ENCODE data around the gene CTAG1B.
"Not testable (repeated sequence)": the region's sequence is repeated elsewhere in the genome, so short reads cannot be mapped to it uniquely, and the experiment has no call there.

CTAG1B gene

DNA sequence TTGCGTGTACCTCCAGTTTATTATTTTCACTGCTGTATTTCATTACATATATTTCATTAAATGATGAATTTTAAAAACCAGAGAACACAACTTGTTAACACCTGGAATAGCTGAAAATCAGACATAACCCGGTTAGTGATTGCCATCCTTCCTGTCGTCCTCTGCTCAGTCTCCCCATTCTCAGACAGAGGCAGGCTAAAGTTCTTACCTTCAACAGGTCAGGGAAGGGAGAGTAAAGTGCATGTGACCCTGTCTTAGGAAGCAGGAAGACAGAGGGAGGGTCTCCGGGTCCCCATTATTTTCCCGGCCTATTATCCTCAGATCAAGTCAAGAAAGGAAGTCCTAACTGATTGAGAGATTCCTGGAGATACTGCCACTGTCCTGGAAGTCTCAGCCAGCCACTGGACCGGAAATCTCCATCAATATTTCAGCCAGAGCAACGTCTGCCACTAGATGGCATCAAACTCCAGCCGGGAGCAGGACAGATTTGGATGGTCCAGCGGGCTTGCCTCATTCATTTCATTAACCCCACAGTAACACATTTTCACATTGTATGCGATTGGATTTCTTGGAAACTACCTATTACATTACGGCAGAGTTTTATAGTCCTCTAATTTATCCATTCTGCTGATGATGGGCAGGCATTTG lies 1.8 kb upstream of the CTAG1B start:
- DNase-seq, result not testable (repeated sequence)

GRCh38 chrX:154613586-154613985 lies 5.5 kb downstream of the CTAG1B start:
- DNase-seq, result not testable (repeated sequence)

GRCh38 chrX:154611146-154611545 lies 7.9 kb downstream of the CTAG1B start:
- DNase-seq, result not testable (repeated sequence)

DNA sequence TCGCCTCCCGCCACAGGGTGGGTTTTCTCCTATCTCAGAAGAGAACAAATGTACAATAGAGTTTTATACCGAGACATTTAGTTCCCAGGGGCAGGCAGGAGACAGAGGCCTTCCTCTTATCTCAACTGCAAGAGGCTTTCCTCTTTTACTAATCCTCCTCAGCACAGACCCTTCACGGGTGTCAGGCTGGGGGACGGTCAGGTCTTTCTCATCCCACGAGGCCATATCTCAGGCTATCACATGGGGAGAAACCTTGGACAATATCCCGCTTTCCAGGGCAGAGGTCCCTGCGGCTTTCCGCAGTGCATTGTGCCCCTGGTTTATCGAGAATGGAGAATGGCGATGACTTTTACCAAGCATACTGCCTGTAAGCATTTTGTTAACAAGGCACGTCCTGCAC lies 10.3 kb downstream of the CTAG1B start:
- not testable (repeated sequence) for DNase-seq

DNA sequence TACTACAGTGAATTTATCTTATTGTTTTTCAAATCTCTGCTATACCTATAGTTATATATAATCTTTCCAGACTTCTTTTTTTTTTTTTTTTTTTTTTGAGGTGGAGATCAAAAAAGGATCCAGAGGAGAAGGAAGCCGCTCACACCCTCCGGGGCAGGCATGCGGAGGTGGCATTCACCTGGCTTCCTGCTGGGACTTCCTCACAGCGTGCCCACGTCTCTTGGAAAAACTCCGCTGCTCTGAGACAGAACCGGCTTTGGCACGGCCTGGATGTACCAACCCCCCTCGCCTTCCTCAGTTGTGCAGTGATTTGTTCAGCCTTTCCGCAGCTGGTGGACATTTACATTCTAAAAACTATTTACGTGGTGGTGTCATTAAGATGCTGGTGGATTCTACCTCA lies 11.1 kb downstream of the CTAG1B start:
- DNase-seq, result not testable (repeated sequence)

DNA sequence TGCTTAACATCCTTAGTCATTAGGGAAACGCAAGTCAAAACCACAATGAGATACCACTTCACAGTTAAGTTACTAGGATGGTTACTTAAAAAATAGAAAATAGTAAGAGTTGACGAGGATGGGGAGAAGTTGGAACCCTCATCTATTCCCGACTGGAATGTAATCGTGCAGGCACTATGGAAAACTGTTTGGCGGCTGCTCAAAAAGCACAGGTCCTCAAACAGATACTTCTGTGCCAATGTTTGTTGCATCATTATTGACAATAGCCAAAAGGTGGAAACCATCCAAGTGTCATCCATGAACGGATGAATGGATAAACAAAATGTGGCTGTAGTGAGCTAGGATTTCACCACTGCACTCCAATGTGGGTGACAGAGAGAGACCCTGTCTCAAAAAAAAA lies 11.7 kb downstream of the CTAG1B start:
- DNase-seq, result no peak

DNA sequence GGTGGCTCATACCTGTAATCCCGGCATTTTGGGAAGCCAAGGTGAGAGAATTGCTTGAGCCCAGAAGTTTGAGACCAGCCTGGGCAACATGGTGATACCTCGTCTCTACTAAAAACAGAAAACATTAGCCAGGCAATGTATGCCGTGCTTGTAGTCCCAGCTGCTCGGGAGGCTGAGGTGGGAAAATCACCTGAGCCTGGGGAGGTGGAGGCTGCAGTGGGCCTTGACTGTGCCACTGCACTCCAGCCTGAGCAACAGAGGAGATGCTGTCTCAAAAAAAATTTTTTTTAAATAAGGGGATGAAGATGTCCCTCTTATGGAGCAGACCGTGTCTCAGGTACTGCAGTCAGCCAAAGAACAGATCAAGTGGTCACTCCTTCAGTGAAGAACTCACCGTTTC lies 13.5 kb downstream of the CTAG1B start:
- DNase-seq, result no peak

- DNase-seq, result no peak
Measured at GRCh38 chrX:154603438-154604430, 15.3 kb downstream of the CTAG1B start.

DNA sequence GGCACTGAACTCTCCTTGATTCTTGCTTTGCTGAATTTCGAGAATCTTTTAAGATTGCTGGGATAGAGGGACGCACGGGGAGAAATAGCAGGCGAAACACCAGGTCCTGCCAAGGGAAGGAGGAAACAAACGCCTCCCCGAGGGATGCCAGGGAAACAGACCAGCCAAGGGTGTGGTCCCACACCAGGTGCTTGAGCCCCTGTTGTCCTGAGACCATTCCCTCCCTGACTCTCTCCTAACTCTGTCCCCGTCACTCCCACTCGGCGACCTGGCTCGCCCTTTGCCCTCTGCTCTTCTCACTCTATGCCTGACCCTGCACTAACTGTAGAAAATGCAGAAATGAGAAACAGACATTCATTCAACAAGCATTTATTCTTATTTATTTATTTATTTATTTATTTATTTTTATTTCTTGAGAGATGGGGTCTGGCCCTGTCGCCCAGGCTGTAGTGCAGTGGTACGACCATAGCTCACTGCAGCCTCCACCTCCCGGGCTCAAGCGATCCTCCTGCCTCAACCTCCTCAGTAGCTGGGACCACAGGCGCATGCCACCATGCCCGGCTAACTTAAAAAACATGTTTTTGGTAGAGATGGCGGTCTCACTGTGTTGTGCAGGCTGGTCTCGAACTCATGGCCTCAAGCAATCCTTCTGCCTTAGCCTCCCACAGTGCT lies 16.2 kb downstream of the CTAG1B start:
- no peak for DNase-seq

- DNase-seq, result no peak
Measured at GRCh38 chrX:154602226-154602625, 16.9 kb downstream of the CTAG1B start.

DNA sequence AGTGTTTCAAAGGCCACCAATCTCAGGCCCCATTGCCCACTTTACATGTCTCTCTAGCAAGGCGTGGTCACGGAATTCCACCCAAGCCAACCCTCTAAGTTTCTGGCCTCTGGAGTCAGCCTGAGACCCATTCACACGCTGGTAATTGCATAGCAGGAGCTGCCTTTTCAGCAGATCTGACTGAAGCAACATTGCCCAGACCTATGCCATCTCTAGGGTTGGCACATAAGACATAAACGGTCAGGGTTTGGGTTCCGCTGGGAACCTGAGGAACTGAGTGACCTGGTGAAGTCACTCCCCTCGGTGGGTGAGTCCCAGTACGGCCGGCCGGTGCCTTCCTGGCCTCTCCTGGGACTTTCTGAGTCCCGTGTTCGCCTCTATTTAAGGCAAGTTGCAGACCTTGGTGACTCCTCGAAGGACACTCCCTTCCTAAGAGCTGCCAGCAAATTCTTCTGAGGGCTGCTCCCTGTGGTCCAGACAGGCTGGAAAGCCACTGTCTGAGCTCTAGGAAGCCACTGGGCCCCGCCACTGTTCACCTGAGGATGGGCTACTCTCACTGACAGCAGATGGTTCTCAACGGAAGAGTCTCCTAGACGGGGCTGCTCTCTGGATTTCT lies 18.2 kb downstream of the CTAG1B start:
- DNase-seq, result no peak

DNA sequence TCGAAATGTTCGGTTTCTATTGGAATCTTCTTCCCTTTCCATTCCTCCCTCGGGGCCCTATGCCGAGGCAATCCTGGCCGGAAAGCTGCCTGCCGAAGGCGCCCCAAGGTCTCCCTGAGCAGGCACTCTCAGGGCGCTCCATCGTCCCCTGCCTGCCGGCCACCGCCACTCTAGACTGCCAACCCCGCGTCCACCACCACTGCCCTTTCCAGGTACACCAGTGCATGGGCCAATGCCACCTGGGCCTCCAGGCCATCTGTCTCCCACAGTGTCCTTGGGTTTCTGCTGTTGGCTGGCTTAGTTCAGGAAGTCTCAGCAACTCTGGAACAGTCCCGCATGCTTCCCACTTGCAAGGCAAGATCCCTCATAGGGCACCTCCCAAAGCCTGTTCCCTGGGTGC lies 19.6 kb downstream of the CTAG1B start:
- no peak for DNase-seq

GRCh38 chrX:154598656-154599055 lies 20.4 kb downstream of the CTAG1B start:
- no peak for DNase-seq

- no peak for DNase-seq
Measured at GRCh38 chrX:154597221-154597620, 21.9 kb downstream of the CTAG1B start.

GRCh38 chrX:154596290-154596929 lies 22.7 kb downstream of the CTAG1B start:
- DNase-seq, result no peak

DNA sequence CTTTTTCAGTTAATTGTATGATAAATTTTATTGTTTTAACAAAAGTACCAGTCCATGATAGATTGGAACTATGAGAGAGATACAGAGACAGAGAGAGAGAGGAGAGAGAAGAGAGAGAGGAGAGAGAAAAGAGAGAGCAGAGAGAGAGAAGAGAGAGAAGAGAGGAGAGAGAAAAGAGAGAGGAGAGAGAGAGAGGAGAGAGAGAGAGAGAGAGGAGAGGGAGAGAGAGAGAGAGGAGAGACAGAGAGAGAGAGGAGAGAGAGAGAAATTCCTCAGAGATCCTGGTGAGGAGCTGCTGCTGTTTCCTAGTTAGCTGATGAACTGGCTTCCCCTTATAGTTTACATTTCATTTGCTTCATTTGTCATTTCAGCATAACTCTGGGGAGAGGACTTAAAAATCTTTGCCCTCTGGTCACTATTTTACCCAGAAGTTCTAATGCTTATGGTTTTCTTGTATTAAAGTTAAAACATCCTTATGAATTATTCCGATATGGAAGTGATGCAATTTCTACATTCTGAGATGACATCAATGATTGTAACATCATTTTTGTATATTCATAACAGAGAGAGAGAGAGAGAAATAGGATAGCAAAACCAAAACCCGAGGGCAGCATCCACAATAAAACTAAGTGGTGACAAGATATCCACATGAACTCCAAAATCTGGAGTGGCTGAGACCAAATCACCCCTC lies 23.4 kb downstream of the CTAG1B start:
- DNase-seq, result no peak

DNA sequence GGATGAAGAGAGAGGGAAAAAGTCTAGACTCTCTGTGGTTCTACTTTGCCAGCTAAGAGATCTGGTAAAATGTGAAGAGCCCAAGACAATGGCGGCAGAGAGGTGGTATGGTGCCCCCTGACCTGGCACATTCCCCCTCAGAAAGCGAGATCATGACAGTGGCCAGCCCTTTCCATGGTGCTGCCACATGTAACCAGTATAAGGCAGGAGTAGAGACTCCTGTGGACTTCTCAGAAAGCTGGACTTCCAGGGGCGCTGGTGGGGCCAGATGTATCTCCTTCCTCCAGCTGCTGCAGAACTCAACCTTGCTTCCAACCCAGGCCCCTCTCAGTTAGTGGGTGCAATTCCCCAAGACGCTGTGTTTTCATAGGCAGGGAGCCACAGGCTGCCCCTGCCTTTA lies 24.6 kb downstream of the CTAG1B start:
- no peak for DNase-seq

DNA sequence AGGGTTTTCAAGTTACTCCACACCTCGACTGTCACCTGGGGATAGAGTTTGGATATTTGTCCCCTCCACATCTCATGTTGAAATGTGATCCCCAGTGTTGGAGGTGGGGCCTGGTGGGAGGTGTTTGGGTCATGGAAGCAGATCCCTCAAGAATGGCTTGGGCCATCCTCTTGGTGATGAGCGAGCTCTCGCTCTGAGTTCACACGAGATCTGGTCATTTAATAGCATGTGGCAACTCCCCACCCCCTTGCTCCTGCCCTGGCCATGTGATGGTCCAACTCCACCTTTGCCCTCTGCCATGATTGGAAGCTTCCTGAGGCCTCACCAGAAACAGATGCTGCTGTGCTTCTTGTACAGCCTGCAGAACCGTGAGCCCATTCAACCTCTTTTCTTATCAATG lies 25.9 kb downstream of the CTAG1B start:
- DNase-seq, result no peak

- DNase-seq, result no peak
Measured at GRCh38 chrX:154592505-154592904, 26.6 kb downstream of the CTAG1B start.

DNA sequence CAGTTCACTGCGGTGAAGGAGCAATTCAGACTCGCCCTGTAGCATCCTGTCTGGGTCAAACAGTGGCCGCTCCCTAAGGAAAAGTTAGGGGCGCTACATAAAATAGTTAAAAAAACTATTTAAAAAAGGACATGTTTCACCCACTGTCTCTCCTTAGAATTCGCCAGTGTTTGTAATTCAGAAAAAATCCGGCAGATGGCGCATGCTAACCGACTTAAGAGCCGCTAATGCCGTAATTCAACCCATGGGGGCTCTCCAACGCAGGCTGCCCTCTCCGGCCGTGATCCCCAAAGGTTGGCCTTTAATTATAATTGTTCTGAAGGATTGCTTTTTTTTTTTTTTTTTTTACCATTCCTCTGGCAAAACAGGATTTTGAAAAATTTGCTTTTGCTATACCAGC lies 28.7 kb downstream of the CTAG1B start:
- not testable (repeated sequence) for DNase-seq

DNA sequence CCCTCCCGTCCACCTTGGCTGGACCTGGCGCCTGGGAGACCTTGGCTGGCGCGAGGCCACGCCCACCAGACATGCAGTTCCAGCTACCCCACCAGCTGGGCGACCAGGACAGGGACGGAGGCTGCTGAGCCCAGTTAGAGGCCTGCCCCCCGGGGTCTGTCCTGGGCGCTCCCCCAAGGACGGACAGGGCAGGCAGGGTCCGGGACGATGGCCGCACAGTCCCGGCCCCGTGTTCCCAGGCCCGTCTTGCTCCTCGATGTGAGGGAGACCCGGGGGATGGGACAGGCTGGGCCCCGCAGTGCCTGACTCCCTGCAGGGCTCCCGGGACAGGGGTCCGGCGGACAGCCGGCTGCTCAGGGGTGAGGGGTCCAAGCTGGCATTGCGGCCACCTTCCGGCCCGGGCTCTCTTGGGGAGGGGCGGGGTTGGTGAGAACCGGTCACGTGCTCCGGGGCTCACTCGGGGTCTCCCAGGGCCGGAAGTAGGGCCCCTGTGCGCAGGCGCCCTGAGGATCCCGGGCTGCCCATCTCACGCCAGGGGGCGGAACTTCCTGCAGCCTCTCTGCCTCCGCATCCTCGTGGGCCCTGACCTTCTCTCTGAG lies 34.4 kb downstream of the CTAG1B start, which contains the start of gene CTAG1A:
Gene CTAG1A (plus strand): TSS at position 549 of the 599 bp plus-strand sequence. CDS start 74 bp downstream, outside the sequence.
- not testable (repeated sequence) for DNase-seq
